NK-92 treated with Interleukin-12 subunit alpha and Interleukin-12 subunit beta, amount 100 ng/mL, for 24 hours (cell line): ENCODE results near the gene KRT76.

Source experiments
- DNase-seq: peaks from one replicate; lab custom pipeline; 2025; lab: John Stamatoyannopoulos, UW

Gene KRT76

DNA sequence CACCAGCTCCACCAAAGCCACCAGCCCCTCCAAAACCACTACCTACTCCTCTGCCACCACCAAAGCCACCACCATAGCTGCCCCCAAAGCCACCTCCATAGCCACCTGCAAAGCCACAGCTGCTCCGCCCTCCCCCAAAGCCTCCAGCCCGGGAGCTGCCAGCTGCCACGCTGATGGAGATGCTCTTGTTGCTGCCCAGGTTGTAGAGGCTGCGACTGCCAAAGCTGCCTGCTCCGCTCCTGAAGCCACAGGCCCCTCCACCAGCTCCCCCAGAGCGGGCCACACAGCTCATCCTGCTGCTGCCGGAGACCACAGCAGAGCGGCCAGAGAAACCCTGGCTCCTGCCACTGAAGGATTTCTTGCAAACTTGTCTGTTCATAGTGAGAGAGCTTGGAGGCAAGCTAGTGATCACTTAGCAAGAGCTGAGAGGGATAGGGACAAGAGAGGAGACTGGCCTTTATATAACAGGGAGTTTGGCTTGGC, at the start of gene KRT76:
Gene KRT76 (minus strand): TSS at position 433 of the 483 bp plus-strand sequence. CDS start 54 bp downstream, at position 379.
- no peak for DNase-seq

DNA sequence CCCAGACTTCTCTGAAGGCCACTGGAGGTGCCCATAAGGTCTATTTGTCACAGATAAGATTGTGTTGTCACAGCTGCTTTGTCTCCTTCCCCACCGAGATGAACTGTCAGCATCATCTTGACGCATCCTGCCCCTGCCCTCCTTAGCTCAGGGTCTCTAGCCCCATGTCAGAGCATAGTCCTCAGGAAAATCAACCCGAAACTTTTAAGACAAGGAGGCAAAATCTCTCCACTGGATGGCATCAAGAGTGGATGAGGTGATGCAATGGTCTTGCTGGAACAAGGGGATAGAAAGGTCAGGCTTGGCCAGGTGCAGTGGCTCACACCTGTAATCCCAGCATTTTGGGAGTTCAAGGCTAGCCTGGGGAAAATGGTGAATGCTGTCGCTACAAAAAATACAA, 48.8 kb upstream of the KRT76 start:
- no peak for DNase-seq

DNA sequence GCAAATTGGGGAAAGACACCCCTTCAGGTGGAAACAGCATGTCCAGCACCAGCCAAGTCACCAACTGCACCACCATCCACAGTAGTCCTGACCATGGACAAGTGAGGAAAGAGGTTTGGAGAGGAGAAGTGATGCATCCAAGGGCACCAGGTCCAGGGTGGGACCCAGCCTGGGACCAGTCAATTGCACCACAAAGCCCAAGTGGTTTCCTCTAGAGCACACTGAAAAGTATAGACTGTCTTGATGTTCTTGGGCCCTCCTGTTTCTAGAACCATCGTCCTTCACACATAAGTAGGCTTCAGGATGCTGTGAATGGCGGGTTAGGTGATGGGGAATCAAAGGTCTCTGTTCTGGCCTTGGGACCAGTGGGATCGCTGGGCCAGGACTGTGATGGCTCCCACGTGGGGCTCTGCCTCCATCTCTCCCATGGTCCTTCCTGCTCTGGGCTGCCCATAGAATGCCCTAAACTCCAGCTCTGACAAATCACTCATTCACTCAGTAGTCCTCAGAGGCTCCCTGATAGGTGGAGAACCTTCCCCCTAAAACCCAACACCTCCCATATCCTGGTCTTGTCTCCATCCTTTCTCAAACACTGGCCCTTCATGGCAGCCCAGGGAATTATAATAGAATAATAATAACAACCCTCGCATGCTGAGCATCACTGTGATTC, 47.7 kb upstream of the KRT76 start:
- DNase-seq = no peak

DNA sequence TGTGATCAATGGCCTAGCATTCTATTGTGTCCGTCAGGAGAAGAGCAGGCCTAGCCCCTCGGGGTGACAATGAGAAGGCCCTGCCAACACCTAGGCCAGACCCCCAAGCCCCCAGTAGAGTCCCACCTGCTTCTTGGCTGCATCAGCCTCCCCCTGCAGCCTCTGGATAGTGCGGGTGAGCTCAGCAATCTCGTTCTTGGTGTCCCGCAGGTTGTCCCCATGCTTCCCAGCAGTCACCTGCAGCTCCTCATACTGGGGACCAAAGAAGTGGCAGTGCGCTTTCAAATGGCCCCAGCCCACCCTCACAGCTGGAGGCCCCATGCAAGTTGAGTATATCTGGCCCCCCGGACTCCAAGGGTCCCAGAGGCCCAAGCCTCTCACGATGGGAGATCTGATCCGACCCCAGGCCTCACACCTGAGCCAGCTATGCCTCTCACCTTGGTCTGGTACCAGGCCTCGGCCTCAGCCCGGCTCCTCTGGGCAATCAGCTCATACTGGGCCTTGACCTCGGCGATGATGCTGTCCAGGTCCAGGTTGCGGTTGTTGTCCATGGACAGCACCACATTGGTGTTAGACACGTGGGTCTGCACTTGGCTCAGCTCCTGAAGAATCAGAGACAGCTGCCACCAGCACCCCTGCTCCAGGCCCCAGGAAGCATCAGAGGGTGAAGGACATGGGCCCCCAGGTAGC, 46.8 kb upstream of the KRT76 start:
- no peak for DNase-seq

DNA sequence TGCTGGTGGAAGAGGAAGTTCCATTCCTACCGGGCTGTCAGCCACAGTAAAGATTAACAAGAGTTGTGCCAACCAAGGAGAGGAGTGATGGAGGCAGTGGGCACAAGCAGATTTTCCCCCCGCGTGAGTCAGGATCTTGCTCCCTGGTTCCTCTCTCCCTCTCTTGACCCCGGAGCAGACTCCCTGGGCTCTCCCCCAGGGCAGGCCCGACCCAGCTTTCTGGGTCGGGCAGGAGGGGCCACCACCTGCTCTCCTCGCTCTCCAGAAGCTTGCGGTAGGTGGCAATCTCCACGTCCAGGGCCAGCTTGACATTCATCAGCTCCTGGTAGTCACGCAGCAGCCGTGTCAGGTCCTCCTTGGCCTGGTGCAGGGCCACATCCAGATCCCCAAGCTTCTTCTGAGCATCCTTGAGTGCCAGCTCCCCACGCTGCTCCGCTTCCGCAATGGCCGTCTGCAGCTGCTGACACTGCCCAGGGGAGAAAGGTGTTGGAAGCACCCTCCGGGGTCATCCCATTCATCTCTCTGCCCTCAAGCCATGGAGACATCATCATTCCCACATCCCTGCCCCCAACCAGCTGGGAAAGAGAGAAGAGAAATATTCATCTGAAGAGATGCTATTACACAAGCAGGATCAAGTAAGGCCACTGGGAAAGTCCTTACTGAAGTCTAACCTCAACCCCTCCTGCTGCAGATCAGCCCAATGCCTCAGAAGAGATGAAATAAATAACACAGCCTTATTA, 45.8 kb upstream of the KRT76 start:
- no peak for DNase-seq

DNA sequence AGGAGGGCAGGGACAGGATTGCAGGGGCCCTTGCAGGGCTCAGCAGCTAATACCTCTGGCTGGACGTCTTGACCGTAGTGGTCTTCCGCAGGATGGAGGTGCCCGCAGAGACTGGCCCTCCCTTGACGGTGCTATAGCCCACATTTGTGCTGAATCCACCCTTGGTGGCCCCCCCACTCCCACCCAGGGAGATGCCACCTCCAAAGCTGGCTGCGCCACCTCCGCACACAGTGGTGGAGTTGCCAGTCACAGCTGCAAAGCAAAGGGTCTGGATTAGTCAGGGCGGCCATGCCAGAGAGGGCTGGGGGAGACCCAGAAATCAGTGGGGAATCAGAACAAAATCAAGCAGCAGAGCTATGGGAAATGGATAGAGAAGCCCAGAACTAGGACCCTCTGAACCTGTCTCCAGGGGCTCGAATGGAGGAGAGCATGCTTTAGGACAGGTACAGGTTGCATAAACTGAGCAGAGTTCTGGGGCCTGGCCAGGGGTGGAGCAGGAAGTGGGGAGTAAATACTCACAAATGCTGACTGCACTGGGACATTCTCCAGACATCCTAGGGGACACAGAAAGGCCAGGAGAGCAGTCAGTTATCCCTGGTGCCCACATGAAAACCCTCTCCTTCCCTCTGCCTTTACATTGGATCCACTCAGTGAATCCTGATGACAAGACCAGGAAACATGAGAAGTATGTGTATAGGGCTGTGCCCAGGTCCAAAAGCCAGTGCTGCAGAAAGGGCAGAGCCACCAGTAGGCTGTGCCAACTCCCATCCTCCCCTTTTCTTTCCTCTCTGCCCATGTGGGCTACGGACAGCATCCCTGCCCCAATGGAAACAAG, 44.9 kb upstream of the KRT76 start:
- DNase-seq = no peak

DNA sequence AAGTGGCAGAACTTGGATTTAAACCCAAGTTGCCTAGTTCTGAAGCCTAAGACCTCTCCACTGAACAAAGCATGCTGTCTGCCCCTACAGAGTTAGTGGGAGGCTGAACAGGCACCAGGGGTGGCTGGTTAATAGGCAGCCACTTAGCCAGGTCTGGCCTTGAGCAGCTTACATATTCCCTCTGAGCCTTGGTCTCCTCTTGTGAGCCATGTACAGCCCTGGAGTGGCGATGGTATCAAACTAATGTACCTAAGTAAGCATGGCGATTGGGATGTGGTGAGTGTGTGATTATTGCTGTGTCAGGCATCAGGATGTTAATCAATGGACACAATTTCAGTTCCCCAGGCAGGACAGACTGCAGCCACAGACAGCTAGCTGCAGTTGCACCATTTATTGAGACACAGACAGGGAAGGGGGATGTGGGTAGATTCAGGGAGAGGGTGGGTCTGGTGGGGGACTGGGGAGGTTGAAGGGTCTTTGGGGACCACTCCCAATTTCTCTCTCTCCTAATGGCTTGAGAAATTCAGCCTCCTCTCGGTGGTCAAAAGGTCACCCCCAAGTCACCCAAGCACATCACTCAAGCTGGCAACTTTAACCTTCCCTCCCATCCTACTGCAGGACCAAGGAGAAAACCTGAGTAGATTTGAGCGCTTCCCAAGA, 44.1 kb upstream of the KRT76 start:
- no peak for DNase-seq

DNA sequence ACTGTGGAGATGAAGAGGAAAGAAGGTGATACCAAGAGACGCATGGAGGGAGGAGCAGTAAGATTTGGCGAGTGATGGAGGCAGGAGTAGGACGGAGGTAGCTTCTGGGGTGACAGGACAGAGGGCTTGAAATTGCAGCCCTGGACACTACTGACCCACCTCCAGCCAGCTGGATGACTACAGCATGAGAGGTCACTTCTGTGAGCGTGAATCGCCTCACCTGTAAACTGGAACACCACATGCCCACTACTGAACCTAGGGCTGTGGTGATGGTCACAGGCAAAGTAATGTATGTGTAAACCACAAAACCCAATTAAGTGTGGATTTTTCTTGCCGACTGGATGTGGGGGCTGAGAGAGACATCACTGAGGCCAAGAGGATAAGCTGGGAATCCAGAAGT, 43.4 kb upstream of the KRT76 start:
- no peak for DNase-seq

DNA sequence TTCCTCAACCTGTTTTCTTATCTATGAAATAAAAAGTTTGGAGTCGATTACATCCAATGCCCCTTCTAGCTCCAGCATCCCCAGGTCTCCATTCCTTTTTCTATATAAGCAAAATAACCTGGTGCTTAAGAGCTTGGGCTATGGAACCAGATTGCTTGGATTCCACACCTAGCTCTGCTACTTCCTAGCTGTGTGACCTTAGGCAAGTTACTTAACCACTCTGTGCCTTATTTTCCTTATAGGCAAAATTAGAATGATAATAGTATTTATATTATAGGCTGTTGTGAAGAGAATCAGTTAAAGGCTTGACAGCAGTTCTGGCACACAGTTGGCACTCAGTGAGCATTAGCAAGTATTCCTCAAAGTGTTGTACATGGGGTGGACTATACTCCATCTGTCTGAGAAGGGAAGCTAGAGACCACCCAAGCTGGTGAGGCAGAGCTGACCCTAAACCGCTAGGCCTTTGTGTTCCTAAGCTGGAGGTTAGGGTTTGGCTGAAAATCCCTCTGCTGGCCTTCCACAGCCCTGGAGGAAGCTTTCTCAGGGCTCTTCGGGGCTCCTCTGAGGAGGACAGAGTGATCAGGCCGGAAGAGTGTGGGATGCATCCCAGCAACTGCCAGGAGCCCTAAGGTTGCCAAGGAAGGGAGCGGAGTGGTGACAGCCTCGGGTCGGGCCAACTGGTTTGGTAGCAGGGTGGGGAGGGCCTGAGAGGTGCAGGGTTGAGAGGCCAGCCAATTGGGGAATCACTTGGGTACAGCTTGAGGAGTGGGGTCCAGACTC, 42.8 kb upstream of the KRT76 start:
- DNase-seq = no peak

DNA sequence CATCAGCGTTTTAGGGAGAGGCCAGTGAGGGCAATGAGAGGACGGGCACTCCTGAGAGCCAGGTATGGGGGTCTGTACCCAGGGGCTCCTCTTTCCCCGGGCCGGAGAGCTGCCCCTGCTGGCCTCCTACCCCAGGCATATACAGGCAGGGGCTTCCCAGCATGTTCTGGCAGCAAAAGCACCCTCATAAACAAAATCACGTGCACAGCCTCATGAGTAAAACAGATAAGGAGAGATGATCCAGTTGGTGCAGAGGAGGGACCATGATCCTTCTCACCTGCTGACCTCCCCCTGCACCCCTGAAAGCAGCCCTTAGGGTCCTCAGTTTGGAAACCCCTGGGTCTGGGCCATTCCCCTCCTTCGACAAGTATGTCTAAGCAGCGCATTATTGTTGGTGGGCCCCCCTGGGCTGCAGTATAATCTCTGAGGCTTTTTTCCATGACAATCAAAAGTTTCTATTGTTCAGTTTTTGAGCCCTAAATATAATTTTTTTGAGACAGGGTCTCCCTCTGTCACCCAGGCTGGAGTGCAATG, 41.8 kb upstream of the KRT76 start:
- DNase-seq = no peak

DNA sequence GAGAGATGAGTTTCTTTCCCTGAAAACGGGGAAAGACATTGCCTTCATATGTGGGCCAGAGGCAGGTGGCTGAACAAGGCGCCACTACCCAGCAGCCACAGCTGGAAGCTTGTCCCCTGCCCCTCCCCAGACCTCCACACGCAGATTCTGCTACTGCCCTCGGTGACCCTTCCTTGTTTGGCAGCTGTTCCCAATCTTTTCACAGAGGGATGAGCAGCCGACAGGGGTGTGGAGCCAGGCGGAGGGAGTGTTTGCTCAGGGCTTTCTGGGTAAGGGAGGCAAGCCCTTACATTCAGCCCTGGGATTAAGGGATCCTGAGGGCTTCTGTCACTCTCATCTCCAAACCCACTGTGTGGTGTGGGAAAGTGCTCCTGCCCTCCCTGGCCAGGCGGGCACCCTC, 41.2 kb upstream of the KRT76 start:
- DNase-seq = no peak

DNA sequence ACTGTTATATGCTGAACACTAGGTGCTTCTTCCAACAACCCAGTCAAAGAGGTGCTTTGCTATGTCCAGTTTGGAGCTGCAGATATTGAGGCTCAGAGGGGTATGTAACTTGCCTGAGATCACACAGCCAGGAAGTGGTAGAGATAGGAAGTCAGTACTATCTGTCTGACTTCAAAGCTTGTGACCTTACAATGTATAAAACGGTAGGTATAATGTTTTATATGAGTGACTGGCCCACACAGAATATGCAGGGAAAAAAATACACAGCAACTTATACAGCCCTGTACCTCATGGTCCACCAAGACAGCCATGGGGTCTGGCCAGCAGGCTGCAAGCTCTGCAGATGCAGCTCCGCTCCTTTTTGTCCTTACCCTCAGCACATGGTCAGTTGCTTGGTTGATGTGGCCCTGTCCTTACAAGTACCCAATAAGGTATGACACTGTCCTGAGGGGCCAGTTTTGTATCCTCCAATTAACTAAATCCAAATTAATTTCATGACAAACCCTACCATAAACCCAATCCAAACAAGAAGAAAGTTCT, 40.6 kb upstream of the KRT76 start:
- no peak for DNase-seq

DNA sequence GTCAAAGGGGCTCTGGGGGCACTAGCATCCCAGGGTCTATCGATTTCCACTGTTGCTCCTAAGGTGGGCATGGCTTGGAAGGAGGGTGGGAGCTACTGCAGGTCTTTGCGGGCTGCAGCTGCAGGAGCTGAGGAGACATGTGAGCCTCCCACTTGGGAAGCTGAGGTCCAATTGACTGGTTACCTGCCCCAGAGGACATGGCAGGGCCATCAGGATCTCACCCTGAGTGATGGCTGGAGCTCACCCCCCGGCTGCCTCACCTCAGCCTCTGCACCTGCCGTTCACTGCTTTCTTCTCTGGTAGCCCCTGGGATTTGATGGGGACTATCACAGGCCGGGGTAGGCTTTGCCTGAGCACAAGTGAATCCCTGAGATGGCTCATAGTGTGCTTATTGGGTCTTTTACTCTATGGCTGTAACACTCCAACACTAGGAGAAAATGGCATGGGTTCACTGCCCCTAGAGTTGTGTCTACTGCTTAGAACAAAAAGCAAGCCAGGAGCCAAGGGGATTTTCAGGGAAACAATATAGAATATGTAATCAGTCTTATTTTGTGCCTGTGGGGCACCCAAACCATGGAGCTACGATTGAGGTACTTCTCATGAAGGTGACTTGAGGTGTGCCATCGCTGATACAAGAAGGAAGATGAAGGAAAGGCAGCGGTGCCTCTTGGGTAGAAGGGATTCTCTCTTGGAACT, 40.0 kb upstream of the KRT76 start:
- DNase-seq = no peak

DNA sequence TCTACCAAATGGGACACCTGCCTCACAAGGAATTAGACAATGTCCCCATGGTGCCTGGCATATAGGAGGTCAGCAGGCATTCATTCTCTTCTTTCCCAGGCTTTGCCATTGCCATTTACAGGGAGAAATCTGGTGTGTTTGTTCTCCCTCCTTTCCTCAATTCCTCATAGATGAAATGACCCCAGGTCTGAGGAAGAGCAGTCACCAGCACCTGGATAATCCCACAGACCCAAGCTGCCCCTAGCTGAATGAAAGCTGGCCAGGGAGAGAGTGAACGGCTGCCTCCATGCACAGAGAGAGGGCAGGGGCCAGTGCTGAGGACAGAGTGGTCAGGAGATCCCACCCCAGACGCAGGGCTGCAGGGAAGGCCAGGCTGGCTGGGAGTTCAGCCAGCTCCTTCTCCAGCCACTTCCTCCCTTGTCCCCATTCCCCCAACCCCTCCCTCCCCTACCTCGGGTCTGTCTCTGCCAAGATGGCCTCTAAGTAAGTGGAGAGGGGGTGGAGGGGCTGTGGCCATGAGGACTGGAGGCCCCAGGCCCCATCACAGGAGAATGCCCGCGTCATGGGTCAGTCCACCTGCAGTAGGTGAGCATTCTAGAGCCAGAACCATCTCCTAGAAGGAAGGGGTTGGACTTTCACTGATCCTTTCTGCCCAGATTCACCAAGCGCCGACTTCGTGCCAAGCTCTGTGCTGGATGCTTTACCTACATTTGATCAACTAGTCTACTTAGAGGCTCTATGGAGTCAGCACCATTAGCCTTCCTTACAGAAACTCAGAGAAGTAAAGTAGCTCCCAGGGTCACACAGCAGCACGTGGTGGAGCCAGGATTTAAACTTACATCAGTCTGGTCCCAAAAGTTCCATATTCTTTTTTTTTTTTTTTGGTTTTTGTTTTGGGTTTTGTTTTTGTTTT, 38.8 kb upstream of the KRT76 start:
- no peak for DNase-seq

DNA sequence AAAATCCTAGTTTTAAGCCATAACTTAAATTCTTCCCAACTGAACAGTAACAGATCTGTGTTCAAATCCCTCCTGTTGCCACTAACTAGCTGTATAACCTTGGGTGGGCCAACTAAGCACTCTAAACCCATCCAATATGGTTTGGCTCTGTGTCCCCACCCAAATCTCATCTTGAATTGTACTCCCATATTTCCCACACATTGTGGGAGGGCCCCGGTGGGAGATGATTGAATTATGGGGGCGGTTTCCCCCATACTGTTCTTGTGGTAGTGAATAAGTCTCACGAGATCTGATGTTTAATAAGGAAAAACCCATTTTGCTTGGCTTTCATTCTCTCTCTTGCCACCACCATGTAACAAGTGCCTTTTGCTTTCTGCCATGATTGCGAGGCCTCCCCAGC, 38.0 kb upstream of the KRT76 start:
- DNase-seq = no peak

DNA sequence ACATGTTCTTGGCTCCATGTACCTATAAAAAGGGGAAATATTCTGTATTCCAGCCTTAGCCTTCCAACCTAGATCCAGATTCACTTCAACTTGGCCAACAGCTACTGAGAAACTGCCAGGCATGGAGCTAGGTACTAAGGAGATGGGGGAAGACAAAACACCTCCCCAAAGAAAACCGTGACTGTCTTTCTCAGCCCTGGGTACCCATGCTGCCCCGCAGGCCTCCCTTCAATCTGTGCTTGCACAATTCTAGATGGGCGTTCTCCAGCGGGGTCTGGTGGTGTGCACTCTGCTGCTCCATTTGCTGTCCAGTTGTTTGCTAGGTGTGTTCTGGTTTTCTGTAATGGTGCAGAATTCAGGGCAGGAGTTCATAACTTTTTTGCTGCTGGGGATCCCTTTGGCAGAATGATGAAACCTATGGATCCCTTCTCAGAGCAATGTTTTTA, 37.6 kb upstream of the KRT76 start:
- DNase-seq = no peak

DNA sequence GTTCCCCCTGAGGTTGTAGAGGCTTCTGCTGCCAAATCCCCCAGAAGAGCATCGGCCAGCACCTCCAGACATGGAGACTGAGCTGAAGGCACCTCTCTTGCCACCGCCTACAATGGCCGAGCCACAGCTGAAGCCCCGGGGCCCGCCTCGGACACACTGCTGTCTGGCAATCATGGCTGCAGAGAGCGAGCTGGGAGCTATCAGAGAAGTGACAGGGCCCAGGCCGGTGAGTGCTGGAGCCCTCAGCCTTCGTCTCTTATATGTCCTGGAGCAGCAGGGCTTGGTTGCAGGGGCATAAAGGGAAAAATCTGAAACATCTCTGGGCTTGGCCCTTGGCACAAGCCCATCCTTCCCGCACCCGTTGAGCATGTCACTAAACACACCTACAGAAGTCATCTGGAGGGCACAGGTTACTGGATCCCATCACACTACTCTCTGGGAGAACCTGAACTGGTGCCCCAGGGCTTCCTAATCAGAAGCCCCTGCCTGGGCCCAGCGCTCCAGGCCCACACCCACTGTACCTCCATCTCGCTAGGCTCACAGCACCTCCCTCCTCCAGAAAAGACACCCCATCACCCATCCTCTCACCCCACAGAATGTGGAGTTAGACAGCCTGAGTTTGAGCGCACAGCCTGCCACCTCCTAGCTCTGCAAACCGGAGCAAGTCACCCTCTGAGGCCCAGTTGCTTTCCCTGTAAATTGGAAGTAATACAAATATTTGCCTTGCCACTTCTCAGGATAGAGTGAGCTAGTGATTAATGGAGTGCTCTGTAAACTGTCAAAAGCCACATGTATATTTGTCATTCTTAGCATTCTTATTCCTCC, 37.0 kb upstream of the KRT76 start, which contains the start of gene KRT4:
Gene KRT4 (minus strand): TSS at position 232 of the 825 bp plus-strand sequence. CDS start 58 bp downstream, at position 174.
- DNase-seq = no peak
